NCI-H2196 treated with DMSO at 0.1 percent for 48 hours (cell line): Measurements from ENCODE around the gene KLHL6.

Experiments
- DNase-seq: peaks from one replicate; lab custom pipeline; 2025; ENCODE audit not compliant: unreplicated experiment; lab: John Stamatoyannopoulos, UW

Gene KLHL6

GRCh38 chr3:183564046-183564445 is 8.5 kb upstream of the KLHL6 start:
- no peak for DNase-seq

- DNase-seq: no peak
Observed at GRCh38 chr3:183563536-183563874, 8.0 kb upstream of the KLHL6 start.

GRCh38 chr3:183560607-183561006 is 5.1 kb upstream of the KLHL6 start:
- no peak for DNase-seq

- no peak for DNase-seq
Observed at GRCh38 chr3:183558495-183558894, 3.0 kb upstream of the KLHL6 start.

GRCh38 chr3:183556722-183557121 is 1.2 kb upstream of the KLHL6 start:
- no peak for DNase-seq

- no peak for DNase-seq
Observed at GRCh38 chr3:183554377-183554776, 1.1 kb downstream of the KLHL6 start.

GRCh38 chr3:183553334-183554026 is 2.0 kb downstream of the KLHL6 start:
- no peak for DNase-seq

- DNase-seq: no peak
Observed at GRCh38 chr3:183551930-183552329, 3.6 kb downstream of the KLHL6 start.

GRCh38 chr3:183548262-183548769 is 7.2 kb downstream of the KLHL6 start:
- DNase-seq: no peak

- no peak for DNase-seq
Observed at GRCh38 chr3:183546625-183547024, 8.9 kb downstream of the KLHL6 start.

- DNase-seq: no peak
Observed at GRCh38 chr3:183545708-183546107, 9.8 kb downstream of the KLHL6 start.

- DNase-seq: no peak
Observed at GRCh38 chr3:183542355-183542754, 13.2 kb downstream of the KLHL6 start.

GRCh38 chr3:183541738-183542137 is 13.8 kb downstream of the KLHL6 start:
- DNase-seq: no peak

- DNase-seq: no peak
Observed at GRCh38 chr3:183541235-183541655, 14.3 kb downstream of the KLHL6 start.

- DNase-seq: no peak
Observed at GRCh38 chr3:183540501-183541234, 14.8 kb downstream of the KLHL6 start.

GRCh38 chr3:183539811-183540210 is 15.7 kb downstream of the KLHL6 start:
- DNase-seq: no peak

GRCh38 chr3:183538486-183538885 is 17.0 kb downstream of the KLHL6 start:
- DNase-seq: no peak

GRCh38 chr3:183537295-183537730 is 18.2 kb downstream of the KLHL6 start:
- DNase-seq: no peak

- DNase-seq: no peak
Observed at GRCh38 chr3:183536238-183536880, 19.1 kb downstream of the KLHL6 start.

- DNase-seq: no peak
Observed at GRCh38 chr3:183534249-183534648, 21.3 kb downstream of the KLHL6 start.

- DNase-seq: no peak
Observed at GRCh38 chr3:183533412-183534132, 21.9 kb downstream of the KLHL6 start.
